Adrenal gland (tissue), 12 donors: ENCODE results near the gene BBS9. TPM values are rescaled to one million over a fixed set of nuclear protein-coding genes. Genes with fewer than 3 reads are reported as not detected.

Experiments used
- DNase-seq, 7 donors: peaks; one replicate each; pipeline ENCODE4 v3.0.0-alpha.2; 2019 to 2020
- H3K27ac ChIP-seq, 5 donors: fragments of 200-600 bp; sonication (generic) in 4 of 5; 1 replicate in 3 of 5; 2 replicates in 2 of 5; pipeline versions ENCODE4 v1.5.1 to v1.8.0; 2016 to 2020; ENCODE audit warnings: mild to moderate bottlenecking in 1 of 5
- H3K27me3 ChIP-seq: fragments of 200-600 bp; 2 replicates; pipeline ENCODE4 v1.8.0; 2021
- H3K36me3 ChIP-seq, 2 donors: fragments of 200-600 bp; replicated peaks in 1 of 2; 1 replicate in 1 of 2; 2 replicates in 1 of 2; pipeline versions ENCODE4 v1.5.1 to v1.8.0; 2018 to 2022
- H3K4me1 ChIP-seq, 2 donors: fragments of 200-600 bp; replicated peaks in 1 of 2; 1 replicate in 1 of 2; 2 replicates in 1 of 2; pipeline versions ENCODE4 v1.5.1 to v1.8.0; 2018 to 2021
- H3K4me3 ChIP-seq, 4 donors: fragments of 200-600 bp; sonication (generic) in 3 of 4; one replicate each; pipeline ENCODE4 v1.5.1; 2016 to 2018
- H3K9me3 ChIP-seq, 3 donors: fragments of 200-600 bp; sonication (generic) in 1 of 3; replicated peaks in 1 of 3; 1 replicate in 2 of 3; 2 replicates in 1 of 3; pipeline versions ENCODE4 v1.5.1 to v1.8.0; 2016 to 2021
- POLR2A ChIP-seq, 2 donors: fragments of 450-650 bp; IDR thresholded peaks; one replicate each; pipeline ENCODE4 v1.6.1; 2017; ENCODE audit warnings: antibody characterized with exemption in 2 of 2, mild to moderate bottlenecking in 2 of 2, moderate library complexity in 1 of 2
- WGBS, 4 donors: extraction: QIAGEN DNeasy Blood & Tissue Kit in 2 of 4; methylation state at CpG; one replicate each; pipeline versions ENCODE4 v1.1.5 to v1.1.7; 2013 to 2017; 5-methylcytosine and 5-hydroxymethylcytosine counted together
- intact Hi-C, 2 donors: fragments of 100-400 bp; cut with DNase I; formaldehyde crosslinking; loops; one replicate each; pipeline versions ENCODE4 v1.14.1 to v1.15.0; 2022 to 2023
- polyA plus RNA-seq, 3 donors: library from polyadenylated mRNA; stranded (reverse); fragments of 200-250 nt in 2 of 3; fragments of 350-450 nt in 1 of 3; fragmentation: Illumina TruSeq in 1 of 3; extraction: RNeasy Lipid Tissue Mini Kit (QIAGEN cat#74804) in 1 of 3; gene quantifications; one replicate each; pipeline ENCODE4 v1.2.3, GENCODE V29; 2013 to 2014
- total RNA-seq, 9 donors: library from RNA; depleted of rRNA in 4 of 9; stranded (reverse); fragments of >200 nt in 4 of 9; fragments of 120-200 nt in 1 of 9; fragmentation: NEBNext Ultra II Directional in 1 of 9; extraction: Animal tissue kit (Norgen Biotek cat#: 25700) in 1 of 9; gene quantifications; one replicate each; pipeline versions ENCODE4 v1.1.0 to v1.2.4, GENCODE V29; 2013 to 2023
- TF ChIP-seq, protein P1 (sequence below), 6 experiments: fragments of 450-650 bp in 4 of 6; fragments of 200-600 bp in 2 of 6; sonication (generic) in 1 of 6; IDR thresholded peaks; 1 replicate in 5 of 6; 2 replicates in 1 of 6; pipeline versions ENCODE4 v1.5.1 to v1.8.0; 2016 to 2021; ENCODE audit warnings: antibody characterized with exemption in 6 of 6, mild to moderate bottlenecking in 2 of 6, moderate library complexity in 1 of 6
- donor health status: healthy with polysubstance abuse.
- donor health status: Bipolar disorder and iron deficiency.
- donor health status: DM: yes; HTN: yes; CAD: no.
- donor health status: DM: no; HTN: no; CAD: no.
- donor health status: DM: no; HTN: no; CAD: no.
- donor health status: DM: yes; HTN: yes; CAD: no.

Gene BBS9
- total and polyA plus RNA-seq, 12 donors = 5.6 to 39.4 (median 21.7) TPM

DNA sequence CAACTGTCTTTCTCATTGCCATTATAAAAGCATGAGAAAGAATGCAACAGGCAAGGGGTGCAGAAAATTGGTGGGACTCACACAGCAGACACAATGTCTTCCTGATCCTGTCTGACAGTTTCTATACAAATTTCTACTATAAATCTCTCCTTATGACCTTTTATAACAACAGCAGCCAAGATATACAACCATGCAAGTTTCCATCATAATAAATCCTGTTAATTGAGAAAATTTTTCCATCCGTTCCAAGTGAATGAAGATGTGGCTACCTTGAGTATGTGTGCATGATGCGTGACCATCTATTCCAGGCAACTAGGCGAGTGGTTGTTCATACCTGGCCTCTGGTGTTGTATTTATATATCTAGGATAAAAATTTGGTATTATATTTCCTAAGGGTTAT, 216.7 kb downstream of the BBS9 start:
- TF ChIP-seq, protein P1, sequence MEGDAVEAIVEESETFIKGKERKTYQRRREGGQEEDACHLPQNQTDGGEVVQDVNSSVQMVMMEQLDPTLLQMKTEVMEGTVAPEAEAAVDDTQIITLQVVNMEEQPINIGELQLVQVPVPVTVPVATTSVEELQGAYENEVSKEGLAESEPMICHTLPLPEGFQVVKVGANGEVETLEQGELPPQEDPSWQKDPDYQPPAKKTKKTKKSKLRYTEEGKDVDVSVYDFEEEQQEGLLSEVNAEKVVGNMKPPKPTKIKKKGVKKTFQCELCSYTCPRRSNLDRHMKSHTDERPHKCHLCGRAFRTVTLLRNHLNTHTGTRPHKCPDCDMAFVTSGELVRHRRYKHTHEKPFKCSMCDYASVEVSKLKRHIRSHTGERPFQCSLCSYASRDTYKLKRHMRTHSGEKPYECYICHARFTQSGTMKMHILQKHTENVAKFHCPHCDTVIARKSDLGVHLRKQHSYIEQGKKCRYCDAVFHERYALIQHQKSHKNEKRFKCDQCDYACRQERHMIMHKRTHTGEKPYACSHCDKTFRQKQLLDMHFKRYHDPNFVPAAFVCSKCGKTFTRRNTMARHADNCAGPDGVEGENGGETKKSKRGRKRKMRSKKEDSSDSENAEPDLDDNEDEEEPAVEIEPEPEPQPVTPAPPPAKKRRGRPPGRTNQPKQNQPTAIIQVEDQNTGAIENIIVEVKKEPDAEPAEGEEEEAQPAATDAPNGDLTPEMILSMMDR (IDR thresholded peaks at IDR 0.05) = no peak
- no peak for TF ChIP-seq POLR2A (IDR thresholded peaks at IDR 0.05)
- intact Hi-C loops = no loop called here

DNA sequence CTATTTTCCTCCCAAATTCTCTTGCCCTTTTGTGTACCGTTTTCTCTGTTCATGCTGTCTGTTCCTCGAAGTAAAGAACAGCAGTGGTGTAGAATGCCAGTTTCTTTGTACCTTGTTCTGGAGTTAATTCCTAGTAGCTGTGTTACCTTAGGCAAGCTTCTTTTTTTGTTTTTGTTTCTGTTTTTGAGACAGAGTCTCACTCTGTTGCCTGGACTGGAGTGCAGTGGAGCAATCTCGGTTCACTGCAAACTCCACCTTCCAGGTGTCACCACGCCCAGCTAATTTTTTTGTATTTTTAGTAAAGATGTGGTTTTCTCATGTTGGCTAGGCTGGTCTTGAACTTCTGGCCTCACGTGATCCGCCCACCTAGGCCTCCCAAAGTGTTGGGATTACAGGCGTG, 221.2 kb downstream of the BBS9 start:
- intact Hi-C loops = no loop called here
- H3K4me3 ChIP-seq = no peak overlapping the region
- 94 to 98% (median 97%) methylated on average over 7 of the region's 7 CpGs for WGBS, 4 donors
- no peak for DNase-seq
- peaks cover 0 to 6% (median 0%) of the 10 kb centered on the region in 3 donors for H3K9me3 ChIP-seq
- no peaks in the 10 kb centered on the region for H3K36me3 ChIP-seq
- H3K27me3 ChIP-seq = no peaks in the 10 kb centered on the region
- H3K27ac ChIP-seq = no peak overlapping the region
- no peaks in the 10 kb centered on the region for H3K4me1 ChIP-seq
- TF ChIP-seq, protein P1 (IDR thresholded peaks at IDR 0.05) = no peak
- no peak for TF ChIP-seq POLR2A (IDR thresholded peaks at IDR 0.05)

More for the DNA sequence above, 216.7 kb downstream of the BBS9 start:
- H3K27ac ChIP-seq = no peak overlapping the region
- no peaks in the 10 kb centered on the region for H3K4me1 ChIP-seq
- no peaks in the 10 kb centered on the region for H3K9me3 ChIP-seq
- no peak overlapping the region for H3K4me3 ChIP-seq
- DNase-seq = no peak
- WGBS, 4 donors = 95 to 98% (median 97%) methylated on average over 3 of the region's 3 CpGs
- no peaks in the 10 kb centered on the region for H3K27me3 ChIP-seq
- no peaks in the 10 kb centered on the region for H3K36me3 ChIP-seq

DNA sequence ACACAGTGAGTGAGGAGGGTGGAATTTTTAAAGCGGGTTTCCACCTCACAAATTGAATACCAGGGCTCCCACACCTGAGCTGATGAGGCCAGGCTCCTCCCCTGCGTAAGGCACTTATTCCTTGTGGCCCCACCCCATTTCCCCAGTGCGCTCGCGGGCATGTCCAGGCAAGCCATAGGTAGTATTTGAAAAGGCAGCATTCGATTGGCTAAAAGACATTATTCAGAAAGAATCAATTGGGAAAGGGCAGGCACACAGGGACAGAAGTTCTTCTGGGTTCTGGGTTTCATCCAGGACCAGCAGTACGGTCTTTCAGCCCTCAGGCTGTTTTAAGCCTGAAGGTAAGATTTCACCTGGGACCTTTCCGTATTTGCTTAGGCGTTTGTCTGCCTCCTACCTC, 222.3 kb downstream of the BBS9 start:
- intact Hi-C loops = no loop called here
- no peak overlapping the region for H3K4me3 ChIP-seq
- WGBS, 4 donors = 91 to 97% (median 97%) methylated on average over 5 to 9 of the region's 9 CpGs

DNA sequence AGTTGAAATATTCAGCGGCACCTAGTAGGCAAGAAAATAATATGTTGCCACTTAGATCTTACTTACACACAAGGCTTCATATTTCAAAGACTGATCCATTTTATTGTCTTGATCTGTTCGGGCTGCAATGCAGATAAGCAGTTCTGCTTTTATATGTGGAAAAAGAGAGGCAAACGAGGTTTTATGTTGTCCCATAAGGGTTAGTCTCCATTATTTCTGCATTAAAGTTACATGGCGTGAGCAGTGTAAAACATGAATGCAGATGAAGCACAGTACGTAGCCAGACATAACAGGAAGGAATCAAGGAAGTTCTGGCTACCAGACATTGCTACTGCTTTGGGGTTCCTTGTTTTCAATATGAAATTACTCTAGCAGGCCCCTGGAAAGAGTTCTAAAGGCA, 224.8 kb downstream of the BBS9 start:
- H3K27me3 ChIP-seq = no peaks in the 10 kb centered on the region
- H3K36me3 ChIP-seq = no peaks in the 10 kb centered on the region
- no peak overlapping the region for H3K27ac ChIP-seq
- peaks cover 0 to 6% (median 0%) of the 10 kb centered on the region in 3 donors for H3K9me3 ChIP-seq
- no peaks in the 10 kb centered on the region for H3K4me1 ChIP-seq
- H3K4me3 ChIP-seq = no peak overlapping the region
- WGBS, 4 donors = 85 to 90% (median 88%) methylated on average over 5 of the region's 5 CpGs
- intact Hi-C loops = no loop called here
- DNase-seq = no peak
- TF ChIP-seq POLR2A (IDR thresholded peaks at IDR 0.05) = no peak

More for the DNA sequence above, 222.3 kb downstream of the BBS9 start:
- Histone ChIP-seq H3K9me3 (peaks cover 0 to 6% (median 0%) of the 10 kb centered on the region in 3 donors), H3K27me3 (no peaks in the 10 kb centered on the region), H3K27ac (no peak overlapping the region), H3K4me1 (no peaks in the 10 kb centered on the region), H3K36me3 (no peaks in the 10 kb centered on the region)
- no peak for DNase-seq
- TF ChIP-seq POLR2A (IDR thresholded peaks at IDR 0.05) = no peak
- TF ChIP-seq, protein P1 (IDR thresholded peaks at IDR 0.05) = no peak

DNA sequence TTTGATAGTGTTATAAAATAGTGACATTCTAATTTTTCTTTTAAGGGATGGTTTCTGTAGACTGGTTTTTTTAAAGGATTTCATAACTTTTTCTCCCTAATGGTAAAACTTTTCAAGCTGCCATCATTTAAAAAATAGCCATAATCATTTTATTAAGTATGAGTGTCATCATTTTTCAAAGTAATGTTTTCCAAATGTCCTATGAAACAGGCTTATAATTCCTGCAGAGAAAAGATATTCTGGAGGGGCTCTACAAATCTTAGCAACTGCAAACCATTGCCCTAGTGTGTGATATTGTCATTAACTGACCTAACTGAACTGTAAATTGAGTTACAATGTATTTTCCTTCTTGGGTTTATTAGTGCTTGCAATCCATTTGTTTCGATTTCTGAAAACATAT, 226.0 kb downstream of the BBS9 start:
- H3K9me3 ChIP-seq = peaks cover 0 to 6% (median 0%) of the 10 kb centered on the region in 3 donors
- H3K36me3 ChIP-seq = no peaks in the 10 kb centered on the region
- H3K4me3 ChIP-seq = no peak overlapping the region
- intact Hi-C loops = no loop called here
- H3K27me3 ChIP-seq = no peaks in the 10 kb centered on the region
- no peak overlapping the region for H3K27ac ChIP-seq
- 94 to 98% (median 96%) methylated on average over 1 of the region's 1 CpG for WGBS, 4 donors
- TF ChIP-seq, protein P1 (IDR thresholded peaks at IDR 0.05) = no peak
- TF ChIP-seq POLR2A (IDR thresholded peaks at IDR 0.05) = no peak
- H3K4me1 ChIP-seq = no peaks in the 10 kb centered on the region
- DNase-seq = no peak
